GM18526 (cell line): Measurements from ENCODE around the gene SUN3.

Experiments used
- POLR2A ChIP-seq: IDR thresholded peaks from 3 replicates; pipeline ENCODE4 v1.6.1; 2011; ENCODE audit not compliant: insufficient read length; ENCODE audit errors: extremely low read depth

The SUN3 gene

GRCh38 chr7:47965456-47965855 is 63.5 kb downstream of the SUN3 start:
- TF ChIP-seq POLR2A: no peak

DNA sequence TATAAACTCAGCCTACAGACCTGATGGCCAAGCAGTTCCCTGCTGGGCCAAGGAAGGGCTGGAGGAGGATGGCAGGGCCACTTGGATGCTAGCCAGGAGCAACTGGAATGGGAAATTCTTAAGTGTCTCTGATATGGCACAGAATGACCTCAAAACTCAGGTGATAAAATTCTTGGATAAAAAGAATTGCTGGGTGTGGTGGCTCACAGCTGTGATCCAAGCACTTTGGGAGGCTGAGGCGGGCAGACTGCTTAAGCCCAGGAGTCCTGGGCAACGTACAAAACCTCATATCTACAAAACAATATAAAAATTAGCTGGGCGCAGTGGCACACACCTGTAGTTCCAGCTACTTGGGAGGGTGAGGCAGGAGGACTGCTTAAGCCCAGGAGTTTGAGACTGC is 66.6 kb downstream of the SUN3 start:
- TF ChIP-seq POLR2A: no peak

- no peak for TF ChIP-seq POLR2A
Measured at GRCh38 chr7:47957156-47957555, 71.8 kb downstream of the SUN3 start.

DNA sequence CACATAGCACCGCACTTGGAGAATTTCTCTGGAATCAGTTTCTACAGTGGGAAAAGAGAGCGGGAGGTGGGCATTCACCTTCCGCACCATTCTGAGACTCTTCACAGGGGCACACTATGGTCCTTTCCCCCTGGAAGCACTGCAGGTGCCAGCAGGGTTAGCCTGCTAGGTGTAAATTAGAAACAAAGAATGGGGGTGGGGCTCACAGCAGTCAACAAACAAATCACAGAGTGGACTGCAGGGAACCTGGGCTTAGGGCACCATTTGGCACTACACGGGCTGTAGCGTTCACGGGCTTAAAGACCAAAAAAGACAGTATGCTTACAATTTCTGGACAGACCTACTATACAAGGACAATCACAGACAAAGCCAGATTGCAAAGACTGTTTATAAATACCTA is 72.7 kb downstream of the SUN3 start:
- TF ChIP-seq POLR2A: no peak

GRCh38 chr7:47954231-47954911 is 74.5 kb downstream of the SUN3 start:
- TF ChIP-seq POLR2A: no peak

DNA sequence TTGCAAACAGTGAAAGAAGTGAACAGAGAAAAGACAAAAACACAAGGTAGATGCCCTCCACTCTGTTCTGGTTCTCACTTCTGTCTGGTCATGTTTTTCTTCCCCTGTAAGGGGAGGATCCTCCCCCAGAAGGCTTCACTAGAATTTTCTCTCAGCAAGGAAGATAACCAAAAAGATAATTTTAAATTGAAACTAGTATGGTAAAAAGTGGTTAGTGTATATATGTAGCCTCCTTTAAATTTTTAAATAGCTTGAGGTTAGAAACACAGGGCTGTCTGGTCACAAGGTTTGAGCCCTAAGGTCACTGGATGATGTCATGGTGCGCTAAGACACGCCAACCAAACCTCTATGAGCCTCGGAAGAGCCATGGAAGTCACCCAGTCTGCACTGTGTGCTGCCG is 75.1 kb downstream of the SUN3 start:
- TF ChIP-seq POLR2A: no peak

- TF ChIP-seq POLR2A: no peak
Measured at GRCh38 chr7:47952224-47952623, 76.7 kb downstream of the SUN3 start.

GRCh38 chr7:47951374-47951773 is 77.5 kb downstream of the SUN3 start:
- no peak for TF ChIP-seq POLR2A

DNA sequence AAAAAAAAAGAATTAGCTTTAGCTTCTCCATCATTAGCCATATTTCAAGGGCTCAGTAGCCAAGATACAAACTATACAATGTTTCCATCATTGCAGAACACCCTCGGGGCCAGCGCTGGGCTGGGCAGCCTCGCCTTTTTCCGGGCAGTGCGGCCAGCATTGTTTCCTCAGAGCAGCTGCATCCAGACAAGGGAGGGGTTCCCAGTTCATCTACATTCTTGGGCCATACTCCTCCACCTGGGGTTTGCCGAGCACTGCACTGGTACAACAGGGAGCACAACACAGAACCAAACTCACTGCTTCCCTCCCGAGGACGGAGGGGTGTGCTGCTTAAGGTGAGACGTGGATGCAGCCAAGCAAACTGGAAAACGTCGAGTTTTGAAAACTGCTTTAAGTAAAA is 78.2 kb downstream of the SUN3 start:
- TF ChIP-seq POLR2A: no peak

DNA sequence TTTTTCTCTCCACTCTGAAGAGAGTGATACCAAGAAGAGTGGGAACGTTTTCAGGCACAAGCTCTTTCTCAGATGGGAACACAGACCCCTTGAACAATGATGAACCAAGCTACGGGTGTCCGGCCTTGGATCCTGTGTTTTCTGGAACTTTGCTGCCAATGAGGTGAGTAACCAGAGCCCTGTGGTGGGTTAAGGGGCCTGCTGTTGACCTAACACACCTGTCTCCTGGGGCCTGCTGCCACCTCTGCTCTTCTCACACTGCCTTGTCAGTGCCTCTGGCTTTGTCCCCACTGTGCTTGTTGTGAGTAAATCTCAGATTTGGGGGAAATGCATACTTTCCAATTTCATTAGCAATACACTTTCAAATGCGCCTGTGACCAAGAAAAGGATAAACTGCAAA is 79.2 kb downstream of the SUN3 start:
- no peak for TF ChIP-seq POLR2A

GRCh38 chr7:47948141-47948790 is 80.6 kb downstream of the SUN3 start, which contains the start of gene PKD1L1:
Gene PKD1L1 (minus strand): TSS chr7:47948466. CDS start chr7:47948440, 26 bp downstream.
- TF ChIP-seq POLR2A: no peak

- TF ChIP-seq POLR2A: no peak
Measured at GRCh38 chr7:47947355-47947749, 81.6 kb downstream of the SUN3 start.

DNA sequence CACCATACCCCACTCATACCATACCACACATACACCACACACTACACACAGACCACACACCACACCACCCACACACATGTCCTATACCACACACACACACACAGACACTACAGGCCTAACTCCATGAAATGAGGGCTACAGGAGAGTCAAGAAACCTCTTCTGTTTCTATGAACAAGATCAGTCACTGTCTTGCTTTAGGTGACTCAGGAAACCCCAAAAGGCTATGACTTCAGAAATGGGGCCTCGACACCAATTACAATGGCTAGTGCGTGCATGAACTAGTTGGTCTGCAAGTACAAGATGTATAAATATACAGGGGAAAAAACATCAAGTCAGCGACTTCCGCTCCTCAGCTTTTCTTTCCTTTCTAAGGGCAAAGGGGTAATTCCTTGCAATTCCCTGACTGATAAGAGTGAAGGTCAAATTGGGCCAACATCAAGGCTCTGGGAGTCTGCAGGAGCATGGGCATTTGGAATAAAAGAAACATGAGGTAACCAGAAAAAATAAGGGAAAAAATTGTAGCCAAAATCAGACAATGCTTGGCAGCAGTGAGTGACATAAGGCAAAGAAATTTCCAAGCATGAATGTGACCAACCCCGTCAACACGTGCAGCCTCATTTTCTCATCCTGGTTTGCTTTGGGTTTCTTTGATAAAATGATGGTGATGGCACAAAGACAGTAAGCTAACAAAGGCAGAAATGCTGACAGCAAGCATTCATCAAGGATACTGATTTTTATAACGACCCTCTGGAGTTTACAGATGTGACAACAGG is 82.1 kb downstream of the SUN3 start:
- no peak for TF ChIP-seq POLR2A

GRCh38 chr7:47945261-47946015 is 83.5 kb downstream of the SUN3 start:
- no peak for TF ChIP-seq POLR2A

DNA sequence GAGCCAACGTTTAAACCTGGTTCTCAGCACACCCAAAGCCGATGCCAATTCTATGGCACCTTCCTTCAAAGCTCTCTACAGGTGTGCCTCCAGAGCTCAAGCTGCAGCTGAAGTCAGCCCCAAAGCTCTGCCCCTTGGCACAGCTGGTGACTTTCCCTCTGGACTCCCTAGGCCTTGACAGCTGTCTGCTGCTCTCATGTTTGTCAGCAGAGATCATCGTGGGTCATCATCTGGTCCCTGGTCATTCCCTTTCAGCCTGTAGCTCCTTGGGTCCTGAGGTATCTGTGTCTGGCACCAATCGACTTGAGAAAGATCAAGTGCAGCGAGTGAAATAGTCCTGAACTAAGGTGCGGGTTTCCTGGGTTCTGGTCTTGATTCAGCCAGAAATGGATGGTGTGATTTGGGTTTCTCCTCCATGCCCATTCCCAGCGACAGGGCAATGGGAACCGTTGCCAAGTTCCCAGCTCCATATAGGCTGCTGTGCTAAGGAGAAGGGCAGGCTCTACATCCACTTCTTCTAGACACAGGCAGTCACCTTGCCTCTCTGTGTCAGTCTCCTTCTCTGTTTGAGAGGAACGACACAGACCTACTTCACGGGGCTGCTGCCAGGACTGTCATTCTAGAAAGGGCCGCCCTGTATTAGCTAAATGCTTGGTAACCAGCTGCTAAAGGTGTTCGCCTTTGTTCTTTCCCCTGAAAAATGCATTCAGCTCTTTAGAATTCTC is 84.2 kb downstream of the SUN3 start:
- TF ChIP-seq POLR2A: no peak
